GM18526 (cell line): ENCODE results near the gene AADAC.

Experiments used
- POLR2A ChIP-seq: IDR thresholded peaks from 3 replicates; pipeline ENCODE4 v1.6.1; 2011; ENCODE audit not compliant: insufficient read length; ENCODE audit errors: extremely low read depth

AADAC gene

DNA sequence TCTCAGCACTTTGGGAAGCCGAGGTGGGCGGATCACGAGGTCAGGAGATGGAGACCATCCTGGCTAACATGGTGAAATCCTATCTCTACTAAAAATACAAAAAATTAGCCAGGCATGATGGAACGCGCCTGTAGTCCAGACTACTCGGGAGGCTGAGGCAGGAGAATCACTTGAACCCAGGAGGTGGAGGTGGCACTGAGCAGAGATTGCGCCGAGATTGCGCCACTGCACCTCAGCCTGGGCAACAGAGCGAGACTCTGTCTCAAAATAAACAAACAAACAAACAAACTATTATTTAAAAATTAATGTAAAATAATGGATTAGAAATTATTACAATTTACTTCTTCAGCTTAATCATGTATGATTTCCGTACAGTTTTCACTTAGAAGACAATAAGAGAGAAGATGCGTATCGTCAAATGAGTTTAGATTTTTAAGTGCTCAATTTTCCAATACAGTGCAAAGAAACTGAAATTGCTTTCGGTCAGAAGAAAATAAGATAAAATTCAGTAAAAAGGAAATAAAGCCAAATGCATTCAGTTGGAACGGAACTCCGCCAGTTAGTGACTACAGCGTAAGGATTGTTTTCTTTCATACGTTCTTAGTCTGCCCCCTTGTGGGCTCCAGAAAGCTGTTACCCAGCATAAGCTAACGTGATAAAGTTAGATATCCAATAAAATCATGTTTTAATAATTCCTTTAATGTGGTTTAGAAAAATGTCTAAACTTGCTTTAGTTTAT, 24.8 kb downstream of the AADAC start:
- TF ChIP-seq POLR2A = no peak

DNA sequence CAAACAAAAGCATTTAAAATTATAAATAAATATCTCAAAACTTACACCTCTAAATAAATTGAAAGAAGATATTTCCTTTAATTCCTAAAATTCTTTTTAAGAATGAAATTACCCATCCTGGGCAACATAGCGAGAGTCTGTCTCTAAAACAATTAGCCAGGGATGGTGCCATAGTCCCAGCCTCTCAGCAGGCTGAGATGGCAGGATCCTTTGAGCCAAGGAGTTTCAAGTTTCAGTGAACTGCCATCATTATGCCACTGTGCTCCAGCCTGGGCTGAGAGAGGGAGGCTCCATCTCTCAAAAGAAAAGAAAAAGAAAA, 25.4 kb downstream of the AADAC start:
- no peak for TF ChIP-seq POLR2A

DNA sequence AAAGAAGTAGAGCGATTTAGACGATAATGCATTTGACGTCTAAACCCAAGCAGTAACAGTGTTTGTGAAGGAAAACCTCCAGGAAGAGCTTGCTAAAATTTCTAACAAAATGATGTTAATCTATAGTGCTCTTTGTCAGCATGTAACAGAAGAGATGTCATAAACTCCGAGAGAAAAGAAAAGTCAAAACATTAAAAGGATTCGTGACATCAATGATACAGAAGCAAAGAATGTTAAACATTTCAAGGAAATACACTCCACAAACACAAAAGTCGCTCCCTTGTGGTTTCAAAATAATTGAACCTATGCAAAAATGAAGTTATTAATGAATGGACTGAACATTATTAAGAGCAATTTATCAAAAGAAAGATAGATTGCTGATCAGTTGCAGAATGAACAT, 27.9 kb downstream of the AADAC start:
- no peak for TF ChIP-seq POLR2A

DNA sequence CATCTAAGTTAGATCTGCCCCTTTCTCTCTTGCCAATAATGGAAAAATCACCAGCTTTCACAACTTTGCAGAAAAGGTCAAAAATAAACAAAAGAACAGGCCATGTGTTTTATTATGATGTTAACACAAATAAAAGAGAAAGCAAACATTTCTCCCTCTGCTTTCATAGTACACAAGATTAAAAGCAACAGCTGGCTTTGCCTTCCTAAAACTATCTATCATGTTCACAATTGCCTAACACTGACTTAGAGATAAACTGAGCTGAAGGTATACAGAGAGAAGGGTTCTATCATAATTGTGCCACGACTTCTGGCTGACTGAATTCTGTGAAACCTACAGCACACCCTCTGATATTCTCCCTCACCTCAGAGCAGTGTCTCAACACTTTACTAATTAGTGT, 29.4 kb downstream of the AADAC start:
- no peak for TF ChIP-seq POLR2A

DNA sequence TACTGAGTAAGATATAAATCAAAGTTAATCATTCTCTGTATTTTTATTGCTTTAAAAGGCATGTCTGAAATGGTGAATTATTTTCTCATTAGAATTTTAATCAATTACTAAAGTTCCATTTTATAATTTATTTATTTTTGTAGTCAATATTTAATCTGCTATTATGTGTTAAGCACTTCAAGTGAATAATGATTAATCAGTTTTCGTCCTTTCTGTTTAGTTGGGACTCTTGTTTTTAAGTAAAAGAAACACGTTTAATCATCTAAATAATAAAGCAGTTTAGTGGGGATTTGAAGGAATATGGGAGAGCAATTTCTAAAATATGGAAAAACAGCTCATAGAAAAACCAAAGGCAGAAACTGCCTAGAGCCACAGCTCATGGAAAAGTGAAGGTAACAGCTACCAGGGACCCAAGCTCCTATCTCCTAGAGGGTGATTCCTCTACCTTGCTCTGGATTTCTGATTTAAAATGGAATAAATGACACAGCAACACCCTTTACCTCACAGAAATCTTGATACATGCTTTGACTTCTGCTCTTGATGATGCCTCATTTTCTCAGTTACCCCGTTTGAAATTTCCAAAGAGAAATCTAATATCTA, 31.5 kb downstream of the AADAC start:
- TF ChIP-seq POLR2A = no peak

DNA sequence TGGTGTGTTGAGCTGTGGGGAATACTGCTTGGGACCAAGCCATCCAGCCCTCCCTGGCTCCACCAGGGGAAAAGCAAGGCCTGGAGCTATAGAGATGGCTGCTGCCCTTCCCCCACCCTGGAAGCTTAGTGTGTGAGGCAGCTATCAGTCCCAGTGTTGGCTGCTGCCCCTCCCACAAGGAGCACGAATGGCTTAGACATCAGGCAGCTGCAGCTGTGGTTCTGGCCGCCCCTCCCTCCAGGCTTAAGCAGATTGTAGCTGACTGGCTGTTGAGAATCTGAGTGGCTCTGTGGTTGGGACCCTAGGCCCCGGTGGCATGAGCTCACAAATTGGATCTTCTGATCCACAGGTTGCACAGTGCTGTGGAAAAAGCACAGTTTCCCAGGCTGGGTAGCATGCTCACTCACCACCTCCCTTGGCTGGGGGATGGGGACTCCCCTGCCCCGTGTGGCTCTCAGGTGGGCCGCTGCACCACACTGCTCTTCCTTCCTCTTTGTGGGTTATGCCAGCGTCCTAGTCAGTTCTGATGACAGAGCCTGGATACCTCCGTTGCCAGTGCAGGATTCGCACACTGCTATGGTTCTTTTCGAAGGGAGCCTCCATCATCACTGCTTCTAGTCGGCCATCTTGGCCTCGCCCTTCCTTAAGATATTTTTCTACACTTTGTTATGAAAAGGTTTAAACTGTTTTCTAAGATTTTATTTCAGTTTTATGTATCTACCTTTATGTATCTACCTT, 38.3 kb downstream of the AADAC start:
- TF ChIP-seq POLR2A = no peak

DNA sequence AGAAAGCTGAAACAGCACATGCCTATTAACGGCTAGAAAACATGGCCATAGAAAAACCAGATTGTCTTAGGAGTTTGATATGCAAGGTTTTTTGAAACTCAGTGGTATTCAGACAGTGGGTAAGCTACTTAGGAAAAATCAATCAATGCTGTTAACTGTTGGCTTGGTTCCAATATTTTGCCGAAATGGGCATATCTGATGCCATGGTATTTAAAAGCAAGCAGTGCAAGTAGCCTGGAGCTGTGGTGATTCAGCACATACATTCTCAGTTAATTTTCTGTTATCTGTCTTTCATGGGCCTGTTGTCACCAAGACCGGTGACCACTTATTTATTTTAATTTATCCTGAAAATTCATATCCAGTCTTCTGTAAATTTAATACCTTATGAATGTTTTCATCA, 42.2 kb downstream of the AADAC start:
- TF ChIP-seq POLR2A = no peak

DNA sequence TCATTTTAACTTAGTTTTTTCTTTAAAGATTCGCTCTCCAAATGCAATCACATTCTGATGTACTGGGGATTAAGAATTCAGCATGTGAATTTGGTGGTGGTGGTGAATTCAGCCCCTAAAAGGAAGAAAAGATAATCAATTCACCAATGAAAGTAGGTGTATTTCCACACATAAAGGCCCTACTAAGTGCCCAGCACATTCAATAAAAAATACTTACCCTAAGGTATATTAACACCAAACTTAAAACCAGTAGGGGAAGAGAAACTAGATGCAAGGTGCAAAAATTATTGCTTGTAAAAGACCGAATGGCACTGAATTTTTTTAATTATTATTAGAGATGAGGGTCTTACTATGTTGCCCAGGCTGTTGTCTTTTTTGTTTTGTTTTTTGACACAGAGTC, 42.7 kb downstream of the AADAC start:
- no peak for TF ChIP-seq POLR2A

DNA sequence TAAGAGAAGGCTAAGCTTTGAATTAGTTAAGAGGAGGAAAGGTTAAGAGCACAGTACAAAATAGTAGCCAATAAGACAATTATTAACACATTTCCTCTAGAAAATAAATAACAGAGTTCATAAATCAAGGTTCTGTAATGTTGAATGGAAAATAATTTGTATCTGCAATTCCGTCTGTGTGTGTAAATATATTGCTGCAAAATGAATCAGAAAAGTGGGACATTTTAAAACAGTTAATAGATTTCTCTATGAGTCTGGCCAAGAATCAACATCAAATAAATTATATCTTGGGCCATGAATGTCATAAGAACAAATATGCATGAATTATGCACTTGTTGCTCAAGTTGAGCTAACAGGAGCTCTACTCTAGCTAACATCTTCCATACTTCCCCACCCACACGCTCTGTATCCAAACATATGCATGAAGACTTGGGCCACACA, 45.3 kb downstream of the AADAC start:
- TF ChIP-seq POLR2A = no peak

DNA sequence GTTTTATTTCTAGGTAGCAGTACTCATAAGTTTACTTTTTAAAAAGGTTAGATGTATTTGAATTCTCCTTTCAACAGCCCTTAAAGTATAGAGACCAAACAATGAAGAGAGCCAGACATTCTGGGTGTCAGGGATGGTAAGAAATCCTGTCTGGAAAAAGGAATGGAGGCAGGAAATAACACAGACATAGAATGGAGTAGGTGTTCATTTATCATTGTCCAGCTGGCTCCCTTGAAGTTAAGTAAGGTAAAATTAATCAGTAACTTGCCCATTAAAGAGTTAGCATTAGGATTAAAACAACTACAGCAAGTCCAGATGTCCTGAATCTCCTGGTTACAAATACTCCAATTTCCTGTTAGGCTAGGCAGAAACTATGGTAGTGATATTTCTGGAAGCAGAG, 46.0 kb downstream of the AADAC start:
- no peak for TF ChIP-seq POLR2A

DNA sequence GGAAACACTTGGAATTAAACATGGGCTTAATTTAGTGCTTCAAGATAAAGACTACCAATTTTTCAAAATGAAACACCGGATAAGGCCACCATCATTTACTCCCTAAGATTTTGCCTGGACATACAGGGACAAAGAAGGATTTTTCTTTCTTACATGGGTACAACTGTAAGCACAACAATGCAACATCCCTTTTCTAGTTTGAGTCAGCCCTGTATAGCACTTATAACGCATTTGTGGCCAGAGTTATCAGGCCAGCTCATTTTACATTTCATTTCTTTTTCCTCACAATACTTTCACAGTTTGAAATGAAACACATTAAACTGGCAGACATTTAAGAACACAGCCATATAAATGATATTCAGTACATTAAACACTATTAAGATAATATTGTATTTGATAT, 49.7 kb downstream of the AADAC start:
- TF ChIP-seq POLR2A = no peak

DNA sequence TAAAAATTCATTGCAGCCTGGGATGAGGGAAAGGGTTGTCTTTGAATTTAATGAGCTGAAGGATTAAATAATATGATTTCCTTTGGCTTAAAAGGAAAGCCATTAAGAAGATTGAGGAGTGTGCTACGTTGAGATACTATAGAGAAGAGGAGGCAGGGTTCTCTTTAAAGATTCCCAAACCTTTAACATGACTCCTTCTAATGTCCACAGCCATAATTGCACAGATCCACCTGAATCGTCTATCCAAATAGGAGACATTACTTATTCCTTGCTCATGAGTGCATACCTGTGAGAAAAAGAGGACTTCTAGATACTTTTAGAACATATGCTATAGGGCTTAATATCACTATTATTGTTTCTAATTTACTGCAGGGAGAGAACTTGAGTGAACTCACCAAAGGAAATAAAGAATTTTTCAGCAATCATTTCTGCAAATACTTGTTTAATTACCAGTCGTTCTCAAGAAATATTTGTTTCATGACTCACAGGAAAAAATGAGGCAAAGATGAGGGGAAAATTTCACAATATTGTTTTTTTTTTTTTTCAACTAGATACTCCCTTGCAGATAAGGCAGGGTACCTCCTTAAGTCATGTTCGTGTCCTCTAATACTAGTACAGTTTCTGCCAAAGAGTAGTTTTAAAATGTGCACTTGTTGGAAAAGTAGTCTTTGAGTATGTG, 50.6 kb downstream of the AADAC start:
- no peak for TF ChIP-seq POLR2A

DNA sequence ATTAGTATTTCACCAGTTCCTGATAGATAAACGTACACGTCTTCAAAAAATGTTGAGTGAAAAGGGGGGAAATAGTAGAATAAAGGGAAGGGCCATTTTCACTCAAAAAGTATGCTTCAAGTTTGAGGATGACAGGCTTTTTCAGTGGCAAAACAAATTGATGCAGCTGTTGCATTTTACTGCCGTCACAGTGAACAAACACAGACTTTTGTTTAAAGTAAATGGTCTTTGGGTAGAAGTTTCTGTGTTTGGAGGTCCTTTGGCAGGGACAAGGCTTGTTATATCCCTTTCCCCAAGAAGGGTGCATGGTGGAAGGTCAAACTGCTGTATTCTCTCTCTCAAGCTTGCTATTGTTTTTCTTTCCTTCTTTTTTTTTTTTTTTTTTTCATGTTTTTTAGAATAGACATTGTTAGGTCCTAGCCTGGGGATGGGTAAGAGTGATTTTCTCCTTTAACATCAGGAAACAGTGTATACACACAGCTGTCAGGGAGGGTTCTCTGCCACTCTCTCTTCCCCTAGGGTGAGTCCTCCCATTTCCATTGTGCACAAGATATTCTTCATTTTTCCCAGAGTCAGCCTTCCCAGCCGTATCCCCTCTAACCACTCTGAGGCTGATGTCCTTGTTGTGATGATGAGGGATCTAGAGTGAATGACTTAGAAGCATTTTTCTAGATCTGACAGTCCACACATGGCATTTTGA, 52.9 kb downstream of the AADAC start:
- no peak for TF ChIP-seq POLR2A

DNA sequence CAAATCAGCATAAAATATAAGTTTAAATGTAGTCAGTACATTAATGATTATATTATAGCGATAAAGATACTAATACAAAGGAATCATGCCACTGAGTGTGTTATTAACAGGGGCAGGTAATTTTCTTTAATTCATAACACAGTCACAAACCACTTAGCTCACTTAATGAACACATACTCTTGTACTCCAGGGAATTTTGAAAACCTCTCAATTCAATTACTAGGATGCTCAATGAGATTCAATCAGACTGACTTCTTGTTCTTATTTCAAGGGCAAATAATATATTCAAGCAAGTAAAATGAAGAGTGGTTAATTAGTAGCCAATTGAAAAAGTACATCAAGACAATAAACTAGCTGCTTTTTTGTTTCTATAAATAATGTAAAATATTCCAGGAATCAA, 53.8 kb downstream of the AADAC start:
- TF ChIP-seq POLR2A = no peak

DNA sequence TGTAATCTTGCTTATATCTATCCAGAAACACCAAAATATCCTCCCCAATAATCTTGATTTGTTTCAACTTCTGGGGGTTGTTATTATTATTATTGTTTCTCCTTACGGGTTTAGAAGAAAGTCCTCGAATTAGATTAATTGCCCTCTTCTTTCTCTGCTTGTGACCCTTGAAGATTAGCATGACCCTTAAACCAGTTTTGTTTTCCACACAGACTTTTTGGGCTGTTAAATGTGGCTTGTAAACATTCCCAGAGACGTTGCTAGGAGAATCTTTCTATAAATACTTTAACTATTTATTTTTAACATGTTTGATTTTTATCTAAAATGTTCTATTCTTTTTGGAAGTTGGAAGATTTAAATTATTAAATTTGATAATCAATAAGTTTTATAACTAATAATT, 55.3 kb downstream of the AADAC start:
- no peak for TF ChIP-seq POLR2A
